ES-I3 (cell line): ENCODE results near the gene TRIM42.

ENCODE experiments used
- H3K36me3 ChIP-seq: 2 replicates; pipeline ENCODE4 v1.6.1; 2013; ENCODE audit warnings: mild to moderate bottlenecking, low read length, control low read depth, moderate library complexity; ENCODE audit not compliant: insufficient read depth
- H3K4me1 ChIP-seq: 2 replicates; pipeline ENCODE4 v1.6.1; 2013; ENCODE audit warnings: mild to moderate bottlenecking, control low read depth, low read length; ENCODE audit not compliant: insufficient read depth
- H3K9ac ChIP-seq: 2 replicates; pipeline ENCODE4 v1.6.1; 2013; ENCODE audit warnings: low read depth, mild to moderate bottlenecking, low read length, moderate library complexity
- H3K9me3 ChIP-seq: 2 replicates; pipeline ENCODE4 v1.6.1; 2013; ENCODE audit warnings: mild to moderate bottlenecking, low read length, moderate library complexity; ENCODE audit not compliant: control insufficient read depth, insufficient read depth

Gene TRIM42

GRCh38 chr3:140699516-140700231, 21.8 kb downstream of the TRIM42 start:
- no peaks in the 10 kb centered on the region for H3K4me1 ChIP-seq
- H3K36me3 ChIP-seq = no peaks in the 10 kb centered on the region
- H3K9ac ChIP-seq = no peak overlapping the region
- H3K9me3 ChIP-seq = no peaks in the 10 kb centered on the region

GRCh38 chr3:140702281-140702680, 24.4 kb downstream of the TRIM42 start:
- peaks cover 5% of the 10 kb centered on the region; the same call in 1 of the 2 replicates for H3K9me3 ChIP-seq
- H3K9ac ChIP-seq = no peak overlapping the region
- no peaks in the 10 kb centered on the region for H3K4me1 ChIP-seq
- no peaks in the 10 kb centered on the region for H3K36me3 ChIP-seq

- H3K9me3 ChIP-seq = peaks cover 5% of the 10 kb centered on the region; the same call in 1 of the 2 replicates
- H3K9ac ChIP-seq = no peak overlapping the region
- no peaks in the 10 kb centered on the region for H3K36me3 ChIP-seq
- no peaks in the 10 kb centered on the region for H3K4me1 ChIP-seq
Measured at GRCh38 chr3:140703496-140703895, 25.6 kb downstream of the TRIM42 start.

GRCh38 chr3:140704733-140705132, 26.9 kb downstream of the TRIM42 start:
- H3K9me3 ChIP-seq = peaks cover 5% of the 10 kb centered on the region; the same call in 1 of the 2 replicates
- H3K36me3 ChIP-seq = no peaks in the 10 kb centered on the region
- H3K9ac ChIP-seq = no peak overlapping the region
- no peaks in the 10 kb centered on the region for H3K4me1 ChIP-seq

- Histone ChIP-seq H3K4me1 (0 out of 2 replicates have a peak, but pooled peaks cover 3% of the 10 kb centered on the region), H3K36me3 (no peaks in the 10 kb centered on the region), H3K9me3 (peaks cover 5% of the 10 kb centered on the region; the same call in 1 of the 2 replicates), H3K9ac (no peak overlapping the region)
Measured at GRCh38 chr3:140705954-140706353, 28.1 kb downstream of the TRIM42 start.

GRCh38 chr3:140706360-140706759, 28.5 kb downstream of the TRIM42 start:
- H3K36me3 ChIP-seq = no peaks in the 10 kb centered on the region

GRCh38 chr3:140708815-140709214, 31.0 kb downstream of the TRIM42 start:
- Histone ChIP-seq H3K36me3 (no peaks in the 10 kb centered on the region), H3K4me1 (0 out of 2 replicates have a peak, but pooled peaks cover 5% of the 10 kb centered on the region), H3K9ac (no peak overlapping the region), H3K9me3 (peaks cover 5% of the 10 kb centered on the region; the same call in 1 of the 2 replicates)

More at GRCh38 chr3:140706360-140706759, 28.5 kb downstream of the TRIM42 start:
- Histone ChIP-seq H3K4me1 (0 out of 2 replicates have a peak, but pooled peaks cover 5% of the 10 kb centered on the region), H3K9ac (no peak overlapping the region), H3K9me3 (peaks cover 5% of the 10 kb centered on the region; the same call in 1 of the 2 replicates)

GRCh38 chr3:140709751-140710150, 31.9 kb downstream of the TRIM42 start:
- Histone ChIP-seq H3K36me3 (no peaks in the 10 kb centered on the region), H3K9ac (no peak overlapping the region), H3K9me3 (peaks cover 5% of the 10 kb centered on the region; the same call in 1 of the 2 replicates), H3K4me1 (0 out of 2 replicates have a peak, but pooled peaks cover 5% of the 10 kb centered on the region)

GRCh38 chr3:140710711-140711389, 33.0 kb downstream of the TRIM42 start:
- Histone ChIP-seq H3K9ac (no peak overlapping the region), H3K36me3 (no peaks in the 10 kb centered on the region), H3K4me1 (0 out of 2 replicates have a peak, but pooled peaks cover 5% of the 10 kb centered on the region), H3K9me3 (peaks cover 1% of the 10 kb centered on the region; the same call in 1 of the 2 replicates)

- 0 out of 2 replicates have a peak, but pooled peaks cover 5% of the 10 kb centered on the region for H3K4me1 ChIP-seq
- H3K9me3 ChIP-seq = no peaks in the 10 kb centered on the region
- H3K9ac ChIP-seq = no peak overlapping the region
- H3K36me3 ChIP-seq = no peaks in the 10 kb centered on the region
Measured at GRCh38 chr3:140711390-140712035, 33.6 kb downstream of the TRIM42 start.

GRCh38 chr3:140712301-140712700, 34.4 kb downstream of the TRIM42 start:
- Histone ChIP-seq H3K36me3 (no peaks in the 10 kb centered on the region), H3K9me3 (no peaks in the 10 kb centered on the region), H3K4me1 (0 out of 2 replicates have a peak, but pooled peaks cover 5% of the 10 kb centered on the region), H3K9ac (no peak overlapping the region)

GRCh38 chr3:140715035-140715434, 37.2 kb downstream of the TRIM42 start:
- Histone ChIP-seq H3K9me3 (no peaks in the 10 kb centered on the region), H3K9ac (no peak overlapping the region), H3K4me1 (0 out of 2 replicates have a peak, but pooled peaks cover 5% of the 10 kb centered on the region), H3K36me3 (no peaks in the 10 kb centered on the region)

- Histone ChIP-seq H3K9ac (no peak overlapping the region), H3K36me3 (no peaks in the 10 kb centered on the region), H3K9me3 (no peaks in the 10 kb centered on the region), H3K4me1 (no peaks in the 10 kb centered on the region)
Measured at GRCh38 chr3:140717921-140718320, 40.1 kb downstream of the TRIM42 start.

- no peak overlapping the region for H3K9ac ChIP-seq
- H3K9me3 ChIP-seq = no peaks in the 10 kb centered on the region
- no peaks in the 10 kb centered on the region for H3K4me1 ChIP-seq
- no peaks in the 10 kb centered on the region for H3K36me3 ChIP-seq
Measured at GRCh38 chr3:140719841-140720614, 42.2 kb downstream of the TRIM42 start.
